GM12878 (cell line): Measurements from ENCODE around the gene RCAN2. TPM values are rescaled to one million over a fixed set of nuclear protein-coding genes. Genes with fewer than 3 reads are reported as not detected.

Experiments used
- ATAC-seq: fragments of 200-7000 bp; cut with Tn5 transposase; 3 replicates; pipeline ENCODE4 v1.9.1; 2020; ENCODE audit warnings: mild to moderate bottlenecking, moderate library complexity
- BruUV-seq: library from RNA; stranded (reverse); fragments of 400-500 nt; replicated peaks from 2 replicates; lab custom pipeline; 2021; lab: Mats Ljungman, UMichigan
- CTCF ChIA-PET: fragments of 300-600 bp; sonication (Branson Sonifier 250); formaldehyde crosslinking; extraction: SDS; loops from one replicate; lab custom pipeline; 2021; ENCODE audit warnings: inconsistent platforms; lab: Yijun Ruan, JAX
- POLR2A ChIA-PET: fragments of 350-600 bp; formaldehyde crosslinking; extraction: SDS; loops from one replicate; lab custom pipeline; 2021; ENCODE audit warnings: inconsistent platforms; lab: Charles Lee
- RAD21 ChIA-PET: fragments of 300-600 bp; sonication (Branson Sonifier 250); formaldehyde crosslinking; loops from one replicate; lab custom pipeline; 2023; ENCODE audit warnings: antibody characterized with exemption; ENCODE audit not compliant: unreplicated experiment; lab: Charles Lee
- SMC1A ChIA-PET: fragments of 300-600 bp; sonication (Branson Sonifier 250); formaldehyde crosslinking; loops from one replicate; lab custom pipeline; 2023; ENCODE audit not compliant: unreplicated experiment, uncharacterized antibody; lab: Charles Lee
- DNase-seq: peaks from one replicate; pipeline ENCODE4 v3.0.0-alpha.2; 2011; ENCODE audit warnings: low read depth, low spot score
- FAIRE-seq: peaks from 3 replicates; lab custom pipeline; 2011; peaks lifted over from hg19 to GRCh38; lab: Jason Lieb, UNC
- H2AFZ ChIP-seq: 2 replicates; pipeline ENCODE4 v1.6.0; 2011; ENCODE audit warnings: low read depth, low read length, control low read depth; ENCODE audit not compliant: control insufficient read depth
- H3K27ac ChIP-seq: 2 replicates; pipeline ENCODE4 v1.5.1; 2011; ENCODE audit warnings: control low read depth; ENCODE audit not compliant: control insufficient read depth, insufficient read depth
- H3K27me3 ChIP-seq, 2 experiments: replicated peaks in 1 of 2; 2 replicates each; pipeline versions ENCODE4 v1.6.0 to v1.6.1; 2011; ENCODE audit warnings: low read length in 1 of 2; ENCODE audit not compliant: control insufficient read depth in 2 of 2, insufficient read depth in 2 of 2
- H3K36me3 ChIP-seq, 2 experiments: 2 replicates each; pipeline ENCODE4 v1.5.1; 2011; ENCODE audit warnings: low read length in 1 of 2; ENCODE audit not compliant: control insufficient read depth in 2 of 2, insufficient read depth in 2 of 2
- H3K4me1 ChIP-seq: 2 replicates; pipeline ENCODE4 v1.6.1; 2011; ENCODE audit warnings: mild to moderate bottlenecking, low read length, moderate library complexity, mixed read lengths; ENCODE audit not compliant: control insufficient read depth, insufficient read depth
- H3K4me2 ChIP-seq: 2 replicates; pipeline ENCODE4 v1.6.0; 2011; ENCODE audit warnings: control low read depth; ENCODE audit not compliant: control insufficient read depth, insufficient read depth
- H3K4me3 ChIP-seq: fragments of 200-600 bp; sonication (generic); 2 replicates; pipeline ENCODE4 v1.5.1; 2016
- H3K79me2 ChIP-seq: 2 replicates; pipeline ENCODE4 v1.6.0; 2011; ENCODE audit warnings: low read length; ENCODE audit not compliant: control insufficient read depth, insufficient read depth
- H3K9ac ChIP-seq: 2 replicates; pipeline ENCODE4 v1.8.0; 2011; ENCODE audit warnings: low read length, control low read depth, mixed read lengths; ENCODE audit not compliant: control insufficient read depth, insufficient read depth
- H3K9me3 ChIP-seq: replicated peaks from 3 replicates; pipeline ENCODE4 v1.5.1; 2011; ENCODE audit warnings: mild to moderate bottlenecking, low read length; ENCODE audit not compliant: control insufficient read depth, insufficient read depth
- H4K20me1 ChIP-seq: 2 replicates; pipeline ENCODE4 v1.6.0; 2011; ENCODE audit not compliant: control insufficient read depth, insufficient read depth
- CHD4 ChIP-seq: fragments of 200-600 bp; sonication (generic); IDR thresholded peaks from 2 replicates; pipeline ENCODE4 v1.6.1; 2016; ENCODE audit warnings: mild to moderate bottlenecking
- EP300 ChIP-seq, 2 experiments: fragments of 150-350 bp in 1 of 2; IDR thresholded peaks; 2 replicates each; pipeline ENCODE4 v1.6.1; 2011 to 2012; ENCODE audit warnings: low read depth in 2 of 2, low read length in 2 of 2, borderline replicate concordance in 1 of 2, improper control_type of control experiment in 1 of 2, inconsistent platforms in 1 of 2; ENCODE audit not compliant: control insufficient read depth in 1 of 2
- GATAD2B ChIP-seq: fragments of 450-650 bp; conservative IDR thresholded peaks from 2 replicates; pipeline ENCODE4 v1.6.1; 2017; ENCODE audit warnings: low read depth, mild to moderate bottlenecking, moderate library complexity
- KDM1A ChIP-seq: fragments of 200-600 bp; sonication (generic); IDR thresholded peaks from 2 replicates; pipeline ENCODE4 v1.6.1; 2016; ENCODE audit warnings: borderline replicate concordance
- RB1 ChIP-seq: fragments of 450-650 bp; formaldehyde crosslinking; IDR thresholded peaks from 2 replicates; pipeline ENCODE4 v1.6.1; 2017; ENCODE audit warnings: mild to moderate bottlenecking, borderline replicate concordance
- WGBS: methylation state at CpG from one replicate; pipeline ENCODE4 v1.1.6; 2016; ENCODE audit warnings: low lambda C conversion rate; ENCODE audit not compliant: insufficient replicate concordance, insufficient coverage; ENCODE audit errors: missing lambda C conversion rate; 5-methylcytosine and 5-hydroxymethylcytosine counted together
- in situ Hi-C: fragments of 300-500 bp; cut with MboI; formaldehyde crosslinking; loops from 9 replicates; pipeline ENCODE4 v1.14.3; 2018; ENCODE audit warnings: mixed read lengths
- intact Hi-C: fragments of 100-400 bp; cut with micrococcal nuclease; formaldehyde crosslinking; loops from one replicate; pipeline ENCODE4 v1.14.2; 2022; ENCODE audit not compliant: unreplicated experiment
- polyA plus RNA-seq, 11 experiments: library from polyadenylated mRNA; depleted of rRNA in 4 of 11; unstranded in 6 of 11; stranded (reverse) in 5 of 11; fragments of >200 nt; fragmentation: Nextera tagmentation in 4 of 11; fragmentation: Illumina TruSeq in 1 of 11; extraction: Ambion mirVana in 4 of 11; extraction: Trizol in 1 of 11; gene quantifications; 1 replicate in 1 of 11; 2 replicates in 10 of 11; pipeline versions ENCODE4 v1.2.1 to v1.2.3, GENCODE V29; 2011 to 2016; ENCODE audit warnings: inconsistent platforms in 2 of 11, missing spikeins in 2 of 11, low read depth in 1 of 11
- total RNA-seq, 4 experiments: library from RNA; depleted of rRNA in 3 of 4; stranded (reverse); fragments of >200 nt in 3 of 4; fragmentation: Illumina TruSeq in 1 of 4; extraction: Trizol in 1 of 4; gene quantifications; 2 replicates each; pipeline versions ENCODE4 v1.2.1 to v1.2.3, GENCODE V29; 2013 to 2021
- TF ChIP-seq, protein P1 (sequence below): fragments of 450-650 bp; IDR thresholded peaks from 2 replicates; pipeline ENCODE4 v1.6.1; 2017; ENCODE audit warnings: mild to moderate bottlenecking, moderate library complexity

The RCAN2 gene
- total and polyA plus RNA-seq, 10 of the 15 experiments (the other 5 are each of a cell fraction or from before 2014, with no cell fraction given), result 0.06 TPM; not detected in 9

DNA sequence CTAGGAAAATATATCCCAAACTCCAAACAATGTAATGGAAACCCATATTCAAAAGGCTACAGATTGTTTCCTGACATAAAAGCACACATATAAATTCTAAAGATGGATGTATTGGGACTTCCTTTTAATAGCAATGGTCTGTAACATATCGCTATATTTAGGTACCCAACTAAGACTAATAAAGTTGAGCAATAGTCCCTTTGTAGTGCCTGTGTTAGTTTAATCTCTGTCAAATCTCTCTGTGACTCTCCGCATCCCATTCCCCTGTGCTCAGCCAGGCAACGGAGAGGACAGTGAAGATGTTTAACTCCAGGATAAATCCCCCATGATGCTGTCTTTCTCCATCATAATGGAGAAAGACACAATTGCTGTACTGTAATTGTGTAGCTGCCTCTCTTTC is 19.0 kb downstream of the RCAN2 start:
- FAIRE-seq, result no peak
- no TSS peak for BruUV-seq
- CTCF ChIA-PET, result no interaction called here

More for the DNA sequence above, 19.0 kb downstream of the RCAN2 start:
- Histone ChIP-seq H3K4me1 (no peaks in the 10 kb centered on the region), H3K79me2 (no peaks in the 10 kb centered on the region), H3K4me3 (no peak overlapping the region), H3K36me3 (no peaks in the 10 kb centered on the region), H3K27me3 (no peaks in the 10 kb centered on the region; a peak in 1 of 4 replicates), H3K4me2 (no peak overlapping the region), H3K9me3 (no peaks in the 10 kb centered on the region), H2AFZ (no peak overlapping the region), H4K20me1 (no peaks in the 10 kb centered on the region), H3K9ac (no peak overlapping the region)
- WGBS, result 38% methylated on average over 3 of the region's 3 CpGs
- intact Hi-C loops (no loop called here), in situ Hi-C loops (no loop called here)
- ATAC-seq (no peak), DNase-seq (no peak)
- ChIA-PET SMC1A (interaction anchor here (1.4 kb wide), 1 partner anchor 9 kb away, joined by 3 read pairs; no protein-coding TSS in a partner anchor), POLR2A (no interaction called here), RAD21 (no interaction called here)
- TF ChIP-seq GATAD2B (no peak), EP300 (IDR thresholded peaks at IDR 0.05; ENCODE audit: borderline replicate concordance in 1 of 2, control insufficient read depth in 1 of 2, low read depth in 2 of 2, low read length in 2 of 2) (no peak), KDM1A (no peak), CHD4 (no peak), RB1 (no peak)
- TF ChIP-seq, protein P1, sequence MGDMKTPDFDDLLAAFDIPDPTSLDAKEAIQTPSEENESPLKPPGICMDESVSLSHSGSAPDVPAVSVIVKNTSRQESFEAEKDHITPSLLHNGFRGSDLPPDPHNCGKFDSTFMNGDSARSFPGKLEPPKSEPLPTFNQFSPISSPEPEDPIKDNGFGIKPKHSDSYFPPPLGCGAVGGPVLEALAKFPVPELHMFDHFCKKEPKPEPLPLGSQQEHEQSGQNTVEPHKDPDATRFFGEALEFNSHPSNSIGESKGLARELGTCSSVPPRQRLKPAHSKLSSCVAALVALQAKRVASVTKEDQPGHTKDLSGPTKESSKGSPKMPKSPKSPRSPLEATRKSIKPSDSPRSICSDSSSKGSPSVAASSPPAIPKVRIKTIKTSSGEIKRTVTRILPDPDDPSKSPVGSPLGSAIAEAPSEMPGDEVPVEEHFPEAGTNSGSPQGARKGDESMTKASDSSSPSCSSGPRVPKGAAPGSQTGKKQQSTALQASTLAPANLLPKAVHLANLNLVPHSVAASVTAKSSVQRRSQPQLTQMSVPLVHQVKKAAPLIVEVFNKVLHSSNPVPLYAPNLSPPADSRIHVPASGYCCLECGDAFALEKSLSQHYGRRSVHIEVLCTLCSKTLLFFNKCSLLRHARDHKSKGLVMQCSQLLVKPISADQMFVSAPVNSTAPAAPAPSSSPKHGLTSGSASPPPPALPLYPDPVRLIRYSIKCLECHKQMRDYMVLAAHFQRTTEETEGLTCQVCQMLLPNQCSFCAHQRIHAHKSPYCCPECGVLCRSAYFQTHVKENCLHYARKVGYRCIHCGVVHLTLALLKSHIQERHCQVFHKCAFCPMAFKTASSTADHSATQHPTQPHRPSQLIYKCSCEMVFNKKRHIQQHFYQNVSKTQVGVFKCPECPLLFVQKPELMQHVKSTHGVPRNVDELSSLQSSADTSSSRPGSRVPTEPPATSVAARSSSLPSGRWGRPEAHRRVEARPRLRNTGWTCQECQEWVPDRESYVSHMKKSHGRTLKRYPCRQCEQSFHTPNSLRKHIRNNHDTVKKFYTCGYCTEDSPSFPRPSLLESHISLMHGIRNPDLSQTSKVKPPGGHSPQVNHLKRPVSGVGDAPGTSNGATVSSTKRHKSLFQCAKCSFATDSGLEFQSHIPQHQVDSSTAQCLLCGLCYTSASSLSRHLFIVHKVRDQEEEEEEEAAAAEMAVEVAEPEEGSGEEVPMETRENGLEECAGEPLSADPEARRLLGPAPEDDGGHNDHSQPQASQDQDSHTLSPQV, result no peak
- TF ChIP-seq, all 136 proteins: peak for 0
- H3K27ac ChIP-seq, result no peak overlapping the region
